ENCODE results near the gene LRP5.
A peak's percentile ranks its signal among the peaks of the same experiment; 100 is the strongest.

Gene LRP5

DNA sequence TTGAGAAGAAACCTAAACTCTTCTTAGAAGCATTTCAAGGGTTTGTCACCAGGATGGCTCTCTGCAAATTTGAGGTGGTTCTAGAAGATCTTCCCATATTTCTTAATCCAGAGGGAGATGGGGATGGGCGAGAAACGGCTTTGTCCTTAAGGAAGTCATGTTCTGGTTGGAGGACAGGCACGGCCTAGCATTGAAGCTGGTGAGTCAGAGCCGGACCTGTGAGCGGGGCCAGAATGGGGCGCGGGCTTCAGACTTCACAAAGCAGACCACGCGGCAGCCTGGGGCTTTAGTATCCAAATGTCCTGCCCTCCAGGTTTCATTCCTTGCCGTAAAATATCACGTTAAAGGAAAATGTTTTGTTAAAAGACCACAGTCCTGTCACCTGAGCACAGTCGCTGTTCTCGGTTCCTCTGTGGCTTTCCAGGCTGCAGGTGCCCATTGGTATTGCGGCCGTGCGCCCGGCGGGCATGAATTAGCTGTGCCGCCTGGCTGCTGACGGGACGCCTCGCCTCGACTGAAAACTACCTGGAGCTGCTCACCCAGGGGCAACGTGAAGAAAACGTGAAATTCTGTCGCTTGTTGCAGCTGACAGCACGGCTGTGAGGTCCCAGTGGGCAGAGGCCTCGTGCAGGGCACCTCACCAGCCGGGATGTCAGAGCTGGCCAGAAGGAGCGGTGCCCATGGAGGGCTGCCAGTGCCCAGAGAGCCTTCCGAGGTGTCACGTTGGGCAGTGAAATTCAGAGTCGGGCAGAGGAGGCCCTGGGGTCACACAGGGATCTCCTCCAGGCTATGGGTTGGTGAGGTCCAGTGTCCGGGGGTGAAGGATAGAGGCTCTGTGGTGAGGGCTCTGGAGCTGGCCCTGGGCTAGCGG is 59.0 kb downstream of the LRP5 start:
- no peak overlapping the region for H3K4me3 ChIP-seq (IDR thresholded peaks at IDR 0.05; ENCODE audit: insufficient read depth, low read depth, low read length)
- peaks cover 35% of the 10 kb centered on the region for H3K4me1 ChIP-seq (ENCODE audit: low read depth, poor library complexity, severe bottlenecking)
- TF ChIP-seq, protein P1, sequence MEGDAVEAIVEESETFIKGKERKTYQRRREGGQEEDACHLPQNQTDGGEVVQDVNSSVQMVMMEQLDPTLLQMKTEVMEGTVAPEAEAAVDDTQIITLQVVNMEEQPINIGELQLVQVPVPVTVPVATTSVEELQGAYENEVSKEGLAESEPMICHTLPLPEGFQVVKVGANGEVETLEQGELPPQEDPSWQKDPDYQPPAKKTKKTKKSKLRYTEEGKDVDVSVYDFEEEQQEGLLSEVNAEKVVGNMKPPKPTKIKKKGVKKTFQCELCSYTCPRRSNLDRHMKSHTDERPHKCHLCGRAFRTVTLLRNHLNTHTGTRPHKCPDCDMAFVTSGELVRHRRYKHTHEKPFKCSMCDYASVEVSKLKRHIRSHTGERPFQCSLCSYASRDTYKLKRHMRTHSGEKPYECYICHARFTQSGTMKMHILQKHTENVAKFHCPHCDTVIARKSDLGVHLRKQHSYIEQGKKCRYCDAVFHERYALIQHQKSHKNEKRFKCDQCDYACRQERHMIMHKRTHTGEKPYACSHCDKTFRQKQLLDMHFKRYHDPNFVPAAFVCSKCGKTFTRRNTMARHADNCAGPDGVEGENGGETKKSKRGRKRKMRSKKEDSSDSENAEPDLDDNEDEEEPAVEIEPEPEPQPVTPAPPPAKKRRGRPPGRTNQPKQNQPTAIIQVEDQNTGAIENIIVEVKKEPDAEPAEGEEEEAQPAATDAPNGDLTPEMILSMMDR (conservative IDR thresholded peaks at IDR 0.05; ENCODE audit: low read depth, low read length), result no peak
- peak overlapping the region; percentile 41 for H2AFZ ChIP-seq (ENCODE audit: low read depth)
- H3K27me3 ChIP-seq (ENCODE audit: insufficient read depth, low read depth), result no peaks in the 10 kb centered on the region
- peak overlapping the region; percentile 56; the same call in 1 of the 2 replicates for H3K27ac ChIP-seq
- H3K36me3 ChIP-seq (ENCODE audit: insufficient read depth), result no peaks in the 10 kb centered on the region
- H3K9ac ChIP-seq, result peak overlapping the region; percentile 7; the same call in 1 of the 2 replicates
- peak overlapping the region; percentile 59 for H3K4me2 ChIP-seq
- no peaks in the 10 kb centered on the region for H4K20me1 ChIP-seq (ENCODE audit: insufficient read depth)
- no peaks in the 10 kb centered on the region for H3K79me2 ChIP-seq (ENCODE audit: insufficient read depth, low read depth)

DNA sequence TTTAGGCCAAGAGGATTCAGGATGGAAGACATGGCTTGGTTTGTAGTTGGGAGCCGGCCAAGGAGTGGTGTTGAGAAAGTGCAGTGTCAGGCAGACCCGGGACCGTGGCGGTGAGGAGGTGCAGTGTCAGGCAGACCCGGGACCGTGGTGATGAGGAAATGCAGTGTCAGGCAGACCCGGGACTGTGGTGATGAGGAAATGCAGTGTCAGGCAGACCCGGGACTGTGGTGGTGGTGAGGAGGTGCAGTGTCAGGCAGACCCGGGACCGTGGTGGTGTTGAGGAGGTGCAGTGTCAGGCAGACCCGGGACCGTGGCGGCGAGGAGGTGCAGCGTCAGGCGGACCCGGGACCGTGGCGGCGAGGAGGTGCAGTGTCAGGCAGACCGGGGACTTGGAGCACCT is 59.7 kb downstream of the LRP5 start:
- no peak overlapping the region for H3K4me3 ChIP-seq (IDR thresholded peaks at IDR 0.05; ENCODE audit: insufficient read depth, low read depth, low read length)
- no peak overlapping the region for H3K27ac ChIP-seq
- no peaks in the 10 kb centered on the region for H3K27me3 ChIP-seq (ENCODE audit: insufficient read depth, low read depth)
- TF ChIP-seq, protein P1 (conservative IDR thresholded peaks at IDR 0.05; ENCODE audit: low read depth, low read length), result no peak
- peak overlapping the region; percentile 59; the same call in 1 of the 2 replicates for H3K4me2 ChIP-seq
- H3K9ac ChIP-seq, result no peak overlapping the region
- peaks cover 35% of the 10 kb centered on the region for H3K4me1 ChIP-seq (ENCODE audit: low read depth, poor library complexity, severe bottlenecking)
- H2AFZ ChIP-seq (ENCODE audit: low read depth), result no peak overlapping the region
- H3K36me3 ChIP-seq (ENCODE audit: insufficient read depth), result no peaks in the 10 kb centered on the region
- no peaks in the 10 kb centered on the region for H3K79me2 ChIP-seq (ENCODE audit: insufficient read depth, low read depth)
- no peaks in the 10 kb centered on the region for H4K20me1 ChIP-seq (ENCODE audit: insufficient read depth)

GRCh38 chr11:68372625-68373024 is 60.2 kb downstream of the LRP5 start:
- Histone ChIP-seq H3K4me3 (IDR thresholded peaks at IDR 0.05; ENCODE audit: insufficient read depth, low read depth, low read length) (no peak overlapping the region), H3K27me3 (ENCODE audit: insufficient read depth, low read depth) (no peaks in the 10 kb centered on the region), H3K4me2 (no peak overlapping the region), H3K27ac (no peak overlapping the region), H3K4me1 (ENCODE audit: low read depth, poor library complexity, severe bottlenecking) (peaks cover 35% of the 10 kb centered on the region), H4K20me1 (ENCODE audit: insufficient read depth) (no peaks in the 10 kb centered on the region), H3K36me3 (ENCODE audit: insufficient read depth) (no peaks in the 10 kb centered on the region), H3K79me2 (ENCODE audit: insufficient read depth, low read depth) (no peaks in the 10 kb centered on the region), H3K9ac (no peak overlapping the region), H2AFZ (ENCODE audit: low read depth) (no peak overlapping the region)
- TF ChIP-seq, protein P1 (conservative IDR thresholded peaks at IDR 0.05; ENCODE audit: low read depth, low read length), result no peak

- Histone ChIP-seq H3K79me2 (ENCODE audit: insufficient read depth, low read depth) (no peaks in the 10 kb centered on the region), H3K9ac (no peak overlapping the region), H3K36me3 (ENCODE audit: insufficient read depth) (no peaks in the 10 kb centered on the region), H3K4me2 (no peak overlapping the region), H3K4me3 (IDR thresholded peaks at IDR 0.05; ENCODE audit: insufficient read depth, low read depth, low read length) (no peak overlapping the region), H4K20me1 (ENCODE audit: insufficient read depth) (no peaks in the 10 kb centered on the region), H2AFZ (ENCODE audit: low read depth) (no peak overlapping the region), H3K27me3 (ENCODE audit: insufficient read depth, low read depth) (no peaks in the 10 kb centered on the region), H3K27ac (no peak overlapping the region), H3K4me1 (ENCODE audit: low read depth, poor library complexity, severe bottlenecking) (peaks cover 35% of the 10 kb centered on the region)
- TF ChIP-seq, protein P1 (conservative IDR thresholded peaks at IDR 0.05; ENCODE audit: low read depth, low read length), result no peak
Observed at GRCh38 chr11:68373189-68373814, 60.9 kb downstream of the LRP5 start.

Measured in KMS-11 (cell line).